ENCODE measurements around the gene PMFBP1.

PMFBP1 gene

GRCh38 chr16:72172105-72173034, at the start of gene PMFBP1:
PMFBP1 (minus strand) TSS chr16:72172155; CDS start chr16:72171208, 947 bp downstream.
- in situ Hi-C loops (cut with MboI; ENCODE audit: low sequenced_read_pairs): no loop called here

DNA sequence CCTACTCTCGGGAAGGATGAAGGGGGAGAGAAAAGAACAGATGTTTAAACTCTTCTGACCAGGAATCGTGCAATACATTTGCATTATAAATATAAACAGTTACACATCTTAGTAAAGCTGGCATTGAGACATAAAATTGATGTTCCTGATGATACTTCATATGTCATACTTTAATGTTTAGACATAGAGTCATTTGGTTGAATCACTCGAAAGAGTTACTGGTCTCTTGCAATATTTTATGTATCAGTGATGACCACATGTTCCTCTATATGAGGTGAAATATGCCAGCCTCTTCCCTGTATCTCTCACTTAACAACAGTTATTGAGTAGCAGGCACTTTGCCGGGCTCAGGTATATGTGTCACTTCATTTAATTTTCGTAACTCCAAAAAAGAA, 49.7 kb upstream of the PMFBP1 start:
- in situ Hi-C loops (cut with MboI; ENCODE audit: low sequenced_read_pairs): no loop called here

DNA sequence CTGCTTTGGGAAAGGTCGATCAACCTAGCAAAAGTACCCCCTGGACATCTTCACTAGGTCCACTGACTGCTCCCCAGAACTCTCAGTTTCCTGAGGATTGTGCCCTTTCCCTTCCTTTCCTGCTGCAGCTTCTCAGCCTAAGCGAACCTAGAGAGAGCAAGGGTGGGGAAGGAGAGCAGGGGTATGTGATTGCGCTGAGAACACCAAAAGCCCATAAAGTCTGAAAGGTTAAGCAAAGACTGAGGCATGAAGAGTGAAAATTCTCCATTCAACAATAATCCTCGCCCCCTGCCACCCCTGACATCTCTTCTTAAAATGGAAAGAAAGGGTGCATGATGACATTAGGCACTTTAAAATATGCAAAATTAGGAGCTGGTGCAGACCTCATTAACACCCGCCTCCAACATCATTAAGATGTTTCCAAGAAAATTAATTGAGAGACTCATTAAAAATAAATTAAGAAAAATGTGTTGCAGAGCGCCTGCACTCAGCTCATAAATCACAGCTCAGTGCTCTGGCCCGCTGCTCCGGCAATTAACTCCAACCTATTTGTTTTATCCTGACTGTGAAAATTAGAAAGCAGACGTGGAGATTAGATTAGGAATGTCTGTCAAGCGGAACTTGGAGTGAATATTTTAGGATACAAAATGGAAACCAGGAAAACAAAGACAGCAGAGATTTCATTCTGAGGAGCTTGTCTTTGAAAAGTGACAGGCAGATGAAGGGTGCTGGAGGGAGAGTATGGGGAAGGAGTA, 49.1 kb upstream of the PMFBP1 start:
- in situ Hi-C loops (cut with MboI; ENCODE audit: low sequenced_read_pairs): no loop called here

DNA sequence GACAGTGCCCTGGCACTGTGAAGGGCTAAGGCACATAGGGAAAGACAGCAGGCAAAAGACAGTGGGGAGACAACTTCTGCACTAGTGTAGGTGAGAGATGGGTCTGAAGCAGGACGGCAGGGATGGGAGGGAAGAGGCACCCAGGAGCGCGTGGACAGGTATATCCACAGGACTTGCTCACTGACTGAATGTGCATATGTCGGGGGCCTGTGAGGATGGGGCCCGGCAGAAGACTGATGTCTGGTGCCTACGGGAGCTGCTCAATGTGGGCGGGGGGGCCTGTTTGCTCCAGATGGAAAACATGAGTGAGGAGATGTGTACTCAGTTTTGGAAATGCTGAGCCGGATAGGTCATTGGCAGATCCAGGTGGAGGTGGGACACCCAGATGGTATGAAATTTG, 47.3 kb upstream of the PMFBP1 start:
- in situ Hi-C loops (cut with MboI; ENCODE audit: low sequenced_read_pairs): no loop called here

GRCh38 chr16:72216767-72217166, 44.8 kb upstream of the PMFBP1 start:
- in situ Hi-C loops (cut with MboI; ENCODE audit: low sequenced_read_pairs): no loop called here

- in situ Hi-C loops (cut with MboI; ENCODE audit: low sequenced_read_pairs): no loop called here
Measured at GRCh38 chr16:72214821-72215220, 42.9 kb upstream of the PMFBP1 start.

- in situ Hi-C loops (cut with MboI; ENCODE audit: low sequenced_read_pairs): no loop called here
Measured at GRCh38 chr16:72211110-72211509, 39.2 kb upstream of the PMFBP1 start.

DNA sequence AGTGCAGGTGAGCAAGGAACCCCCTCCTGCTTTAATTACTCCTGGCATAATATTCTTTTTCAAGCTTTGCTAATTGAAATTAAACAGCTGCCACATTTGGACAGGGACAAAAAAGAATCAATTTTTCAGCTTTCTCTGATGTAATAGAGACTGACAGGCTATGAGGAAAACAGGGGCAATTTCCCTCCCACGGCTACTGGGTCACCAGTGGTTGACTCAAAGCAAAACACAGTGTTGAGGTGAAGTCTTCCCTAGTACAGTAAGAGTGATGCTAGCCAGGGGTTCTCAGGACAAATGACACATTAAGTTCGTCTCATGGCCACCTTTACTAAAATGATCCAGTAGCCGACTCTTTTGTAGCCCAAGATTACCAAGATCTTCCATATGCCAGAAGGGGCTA, 38.6 kb upstream of the PMFBP1 start:
- in situ Hi-C loops (cut with MboI; ENCODE audit: low sequenced_read_pairs): no loop called here

GRCh38 chr16:72210072-72210471, 38.1 kb upstream of the PMFBP1 start:
- in situ Hi-C loops (cut with MboI; ENCODE audit: low sequenced_read_pairs): no loop called here

GRCh38 chr16:72206299-72206698, 34.3 kb upstream of the PMFBP1 start:
- in situ Hi-C loops (cut with MboI; ENCODE audit: low sequenced_read_pairs): no loop called here

- in situ Hi-C loops (cut with MboI; ENCODE audit: low sequenced_read_pairs): no loop called here
Measured at GRCh38 chr16:72203401-72203800, 31.4 kb upstream of the PMFBP1 start.

- in situ Hi-C loops (cut with MboI; ENCODE audit: low sequenced_read_pairs): no loop called here
Measured at GRCh38 chr16:72202014-72202413, 30.1 kb upstream of the PMFBP1 start.

GRCh38 chr16:72201387-72201786, 29.4 kb upstream of the PMFBP1 start:
- in situ Hi-C loops (cut with MboI; ENCODE audit: low sequenced_read_pairs): no loop called here

GRCh38 chr16:72199761-72200337, 27.9 kb upstream of the PMFBP1 start:
- in situ Hi-C loops (cut with MboI; ENCODE audit: low sequenced_read_pairs): no loop called here

DNA sequence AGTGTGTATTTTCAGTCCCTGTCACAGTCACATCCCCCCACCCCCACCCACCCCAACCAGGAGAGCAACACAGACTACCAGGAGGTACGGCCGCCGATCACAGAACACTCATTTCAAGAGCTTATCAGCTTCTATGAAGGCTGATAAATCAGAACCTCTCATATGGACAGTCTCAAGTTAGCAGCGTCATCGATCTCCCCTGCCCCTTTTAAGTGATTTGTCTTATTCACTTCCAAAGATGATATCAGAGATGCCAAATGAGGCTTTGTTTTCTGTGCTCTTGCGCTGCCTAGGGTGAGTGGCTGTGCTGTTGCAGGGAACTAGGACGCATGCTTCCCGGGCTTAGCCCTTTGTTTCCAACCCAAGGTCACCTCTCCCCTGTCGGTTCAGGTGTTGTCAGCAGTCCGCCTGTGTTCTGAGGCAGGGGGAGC, 26.8 kb upstream of the PMFBP1 start:
- in situ Hi-C loops (cut with MboI; ENCODE audit: low sequenced_read_pairs): no loop called here

- in situ Hi-C loops (cut with MboI; ENCODE audit: low sequenced_read_pairs): no loop called here
Measured at GRCh38 chr16:72198021-72198711, 26.2 kb upstream of the PMFBP1 start.

DNA sequence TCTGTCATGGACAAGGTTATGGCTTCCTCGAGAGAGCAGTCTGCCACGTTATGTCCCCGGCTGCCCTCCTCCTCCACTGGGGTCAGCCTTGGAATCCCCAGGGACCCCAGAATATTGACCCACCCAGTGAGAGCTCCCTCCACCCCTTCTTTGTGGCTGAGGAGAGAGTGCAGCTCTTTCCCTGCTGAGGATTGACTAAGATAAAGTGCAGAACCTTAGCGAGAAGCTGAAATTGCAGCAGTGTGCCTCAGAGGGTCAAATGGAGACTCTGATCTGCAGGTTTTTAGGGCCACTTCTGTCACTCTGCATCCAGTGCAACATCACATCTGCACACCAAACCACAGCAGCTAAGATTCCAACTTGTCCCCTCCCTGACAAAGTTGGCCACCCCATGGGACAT, 25.6 kb upstream of the PMFBP1 start:
- in situ Hi-C loops (cut with MboI; ENCODE audit: low sequenced_read_pairs): no loop called here

- in situ Hi-C loops (cut with MboI; ENCODE audit: low sequenced_read_pairs): no loop called here
Measured at GRCh38 chr16:72195609-72196008, 23.7 kb upstream of the PMFBP1 start.

GRCh38 chr16:72191551-72191950, 19.6 kb upstream of the PMFBP1 start:
- in situ Hi-C loops (cut with MboI; ENCODE audit: low sequenced_read_pairs): no loop called here

DNA sequence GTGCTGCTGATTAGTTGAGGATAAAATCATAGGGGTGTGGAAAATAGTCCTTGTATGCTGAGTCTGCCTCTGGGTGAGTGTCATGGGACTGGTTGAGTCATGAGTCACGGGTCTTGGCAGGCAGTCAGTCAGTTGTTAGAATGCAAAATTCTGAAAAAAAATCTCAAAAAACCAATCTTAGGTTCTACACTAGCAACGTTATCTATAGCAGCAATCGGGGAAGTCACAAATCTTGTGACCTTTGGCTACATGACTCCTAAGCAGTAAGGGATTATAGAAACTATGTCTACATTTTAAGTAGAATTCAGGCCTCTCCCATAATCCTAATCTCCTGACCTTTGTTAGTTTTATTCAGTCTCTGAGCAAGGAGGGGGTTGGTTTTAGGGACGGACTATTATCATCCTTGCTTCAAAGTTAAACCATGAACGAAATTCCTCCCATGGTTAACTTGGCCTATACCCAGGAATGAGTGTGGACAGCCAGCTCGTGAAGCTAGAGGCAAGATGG, 18.0 kb upstream of the PMFBP1 start:
- in situ Hi-C loops (cut with MboI; ENCODE audit: low sequenced_read_pairs): no loop called here

DNA sequence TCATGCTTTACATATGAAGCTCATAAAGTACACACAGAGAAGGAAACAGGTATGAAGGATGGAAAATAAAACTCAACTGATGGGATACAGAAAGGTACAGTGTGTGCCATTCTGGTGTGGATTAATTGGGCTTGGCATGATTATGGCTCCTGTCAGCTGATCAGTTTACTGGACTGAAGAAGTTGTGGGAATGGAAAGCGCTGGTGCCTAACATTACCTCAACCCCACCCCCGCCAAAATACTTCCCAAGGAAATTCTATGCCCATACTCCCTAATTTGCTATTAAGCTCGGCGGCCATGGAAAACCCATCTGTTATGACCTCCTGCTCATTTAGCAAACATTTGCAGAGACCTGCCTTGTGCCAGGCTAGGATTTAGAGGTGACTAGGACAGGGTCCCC, 16.6 kb upstream of the PMFBP1 start:
- in situ Hi-C loops (cut with MboI; ENCODE audit: low sequenced_read_pairs): no loop called here

Measured in HL-60/S4 treated with retinoic acid at 250 ng/mL for 4 days and 3 days (cell line).